ENCODE measurements around the gene TMEM54. TPM values are rescaled to one million over a fixed set of nuclear protein-coding genes. Genes with fewer than 3 reads are reported as not detected.

The TMEM54 gene
- total and polyA plus RNA-seq, 2 of the 13 experiments (the other 11 are each of a cell fraction or from before 2014, with no cell fraction given) = 2.5 to 2.9 TPM

- Histone ChIP-seq H3K27me3 (ENCODE audit: control insufficient read depth in 1 of 2, insufficient read depth in 2 of 2, low read length in 2 of 2) (no peaks in the 10 kb centered on the region), H3K36me3 (replicated peaks in 1 of 2; ENCODE audit: control insufficient read depth in 1 of 2, insufficient read depth in 2 of 2, low read length in 2 of 2) (peaks cover 0 to 12% of the 10 kb centered on the region in 2 experiments; a peak in 4 of 5 replicates), H3K79me2 (ENCODE audit: insufficient read depth, low read length) (no peaks in the 10 kb centered on the region), H4K20me1 (ENCODE audit: insufficient read depth, low read length) (no peaks in the 10 kb centered on the region), H3K27ac (ENCODE audit: extremely low read length, insufficient read depth, low read length) (no peak overlapping the region), H3K4me2 (ENCODE audit: low read depth, low read length) (no peak overlapping the region), H2AFZ (ENCODE audit: low read length) (no peak overlapping the region), H3K9ac (ENCODE audit: insufficient read depth, low read depth, low read length) (no peak overlapping the region), H3K9me3 (ENCODE audit: low read length) (no peaks in the 10 kb centered on the region), H3K4me3 (replicated peaks in 1 of 3; ENCODE audit: insufficient read depth in 1 of 3, low read depth in 2 of 3, low read length in 3 of 3) (no peak overlapping the region), H3K4me1 (ENCODE audit: insufficient read depth, low read length) (no peaks in the 10 kb centered on the region)
- no peak for DNase-seq (ENCODE audit: low spot score)
- in situ Hi-C loops (cut with HindIII; ENCODE audit: extremely low pct_ligation_motif_present, low pct_unique_long_range_greater_than_20kb) (no loop called here), intact Hi-C loops (cut with micrococcal nuclease; ENCODE audit: unreplicated experiment) (no loop called here)
- TF ChIP-seq HOXA3 (CRISPR knock-in tag; IDR thresholded peaks at IDR 0.05) (no peak), NR2F2 (IDR thresholded peaks at IDR 0.05; ENCODE audit: borderline replicate concordance, low read depth) (no peak), TBX2 (CRISPR knock-in tag; IDR thresholded peaks at IDR 0.05; ENCODE audit: borderline replicate concordance) (no peak), SP5 (CRISPR knock-in tag; IDR thresholded peaks at IDR 0.05; ENCODE audit: borderline replicate concordance, low read depth) (no peak)
- ATAC-seq = no peak
- ChIA-PET POLR2A (no interaction called here), CTCF (ENCODE audit: low intra/inter-chr PET ratio, low total read pairs) (no interaction called here)
- no peak for FAIRE-seq
- no TSS peak for BruUV-seq (replicated peaks)
- 50% methylated on average over 2 of the region's 2 CpGs for WGBS (ENCODE audit: low lambda C conversion rate)
These were observed 52.7 kb downstream of the TMEM54 start for GRCh38 chr1:32848354-32849063.

Other genes starting within 250 kb of the TMEM54 start
- 5.4 and 7.2 TPM in 2 replicates for gene SYNC, start 198.6 kb downstream of the TMEM54 start, total RNA-seq (2016; rRNA removed; fragmentation: Illumina TruSeq; extraction: Trizol)
- 2.1 and 2.4 TPM in 2 replicates for gene SYNC, start 198.6 kb downstream of the TMEM54 start, polyA plus RNA-seq (2011; rRNA removed)
- 102 and 113 TPM in 2 replicates for gene YARS1, start 84.0 kb downstream of the TMEM54 start, total RNA-seq (2016; rRNA removed; fragmentation: Illumina TruSeq; extraction: Trizol)
- gene YARS1, start 84.0 kb downstream of the TMEM54 start, polyA plus RNA-seq (2011; rRNA removed) = 50.1 and 52.2 TPM in 2 replicates
- gene S100PBP, start 83.7 kb downstream of the TMEM54 start, total RNA-seq (2016; rRNA removed; fragmentation: Illumina TruSeq; extraction: Trizol) = 26.1 and 28.4 TPM in 2 replicates
- gene S100PBP, start 83.7 kb downstream of the TMEM54 start, polyA plus RNA-seq (2011; rRNA removed) = 17.9 and 20.4 TPM in 2 replicates
- gene FNDC5, start 30.5 kb downstream of the TMEM54 start, total RNA-seq (2016; rRNA removed; fragmentation: Illumina TruSeq; extraction: Trizol) = 1.6 and 3.1 TPM in 2 replicates
- gene FNDC5, start 30.5 kb downstream of the TMEM54 start, polyA plus RNA-seq (2011; rRNA removed) = 1.0 and 1.4 TPM in 2 replicates
- gene HPCA, start 14.9 kb downstream of the TMEM54 start, total RNA-seq (2016; rRNA removed; fragmentation: Illumina TruSeq; extraction: Trizol) = not detected in 2 replicates
- gene HPCA, start 14.9 kb downstream of the TMEM54 start, polyA plus RNA-seq (2011; rRNA removed) = not detected in 2 replicates
- 15.3 and 16.3 TPM in 2 replicates for gene RNF19B, start 63.4 kb upstream of the TMEM54 start, total RNA-seq (2016; rRNA removed; fragmentation: Illumina TruSeq; extraction: Trizol)
- 20.9 and 22.5 TPM in 2 replicates for gene RNF19B, start 63.4 kb upstream of the TMEM54 start, polyA plus RNA-seq (2011; rRNA removed)
- gene AK2, start 135.5 kb upstream of the TMEM54 start, total RNA-seq (2016; rRNA removed; fragmentation: Illumina TruSeq; extraction: Trizol) = 188 and 241 TPM in 2 replicates
- gene AK2, start 135.5 kb upstream of the TMEM54 start, polyA plus RNA-seq (2011; rRNA removed) = 163 and 170 TPM in 2 replicates
- 1.5 and 1.7 TPM in 2 replicates for gene AZIN2, start 179.8 kb upstream of the TMEM54 start, total RNA-seq (2016; rRNA removed; fragmentation: Illumina TruSeq; extraction: Trizol)
- gene AZIN2, start 179.8 kb upstream of the TMEM54 start, polyA plus RNA-seq (2011; rRNA removed) = 3.5 and 5.7 TPM in 2 replicates